Erythroblast (primary cell): Measurements from ENCODE around the gene KIAA0753.

Source experiments
- GATA1 ChIP-seq: IDR thresholded peaks from 2 replicates; pipeline ENCODE4 v1.6.1; 2011; ENCODE audit warnings: low read depth, mild to moderate bottlenecking, control low read depth, low read length, moderate library complexity
- POLR2A ChIP-seq: IDR thresholded peaks from 2 replicates; pipeline ENCODE4 v1.6.1; 2011; ENCODE audit warnings: mild to moderate bottlenecking, low read length

DNA sequence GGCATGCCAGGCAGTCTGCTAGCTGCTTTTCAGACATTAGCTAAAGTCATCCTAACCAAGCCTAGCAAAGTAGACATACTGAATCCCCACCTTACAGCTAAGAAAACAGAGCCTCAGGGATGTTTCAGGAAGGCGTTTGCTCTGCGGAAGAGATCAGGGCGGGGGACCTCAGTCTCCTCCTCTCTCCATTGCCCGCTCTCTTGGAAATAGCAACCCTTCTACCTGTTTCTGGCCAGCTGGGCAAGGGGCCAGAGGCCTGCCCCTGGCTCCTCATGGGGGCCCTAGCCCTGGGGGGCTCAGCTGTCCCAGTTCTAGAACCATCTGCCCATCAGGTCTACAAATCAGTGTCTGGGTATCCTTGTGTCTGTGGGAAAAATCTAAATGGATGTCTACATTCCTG lies 98.6 kb downstream of the KIAA0753 start:
- TF ChIP-seq POLR2A (no peak), GATA1 (no peak)
